ENCODE results near the gene UPK3BL1. TPM values are rescaled to one million over a fixed set of nuclear protein-coding genes. Genes with fewer than 3 reads are reported as not detected.
"Not testable (repeated sequence)": the region's sequence is repeated elsewhere in the genome, so short reads cannot be mapped to it uniquely, and the experiment has no call there.

UPK3BL1 gene
- 1.6 and 2.8 TPM in 2 replicates for total RNA-seq (2012; rRNA removed)
- polyA plus RNA-seq (2012; rRNA removed), result 21.1 and 23.9 TPM in 2 replicates
- polyA plus RNA-seq (2012; cell fraction: cytosol; rRNA removed), result 14.8 and 20.8 TPM in 2 replicates
- polyA plus RNA-seq (2012; cell fraction: nucleus; rRNA removed; ENCODE audit: low replicate concordance), result 117 and 226 TPM in 2 replicates
- percentile 31 among the genes with signal in this experiment for Bru-seq, nascent RNA
- BruChase-seq, experiment 1, labeled RNA remaining after a 6-hour chase, result percentile 68 among the genes with signal in this experiment
- percentile 44 among the genes with signal in this experiment for BruChase-seq, experiment 2, labeled RNA remaining after a 2-hour chase
- long read RNA-seq, result 0 reads

GRCh38 chr7:102642691-102643090 is at the start of gene UPK3BL1:
UPK3BL1 (minus strand) TSS chr7:102642791; CDS start chr7:102642741, 50 bp downstream.
- dilution Hi-C loops (cut with HindIII; ENCODE audit: low sequenced_read_pairs, unreplicated experiment); H2BK15ac ChIP-seq (ENCODE audit: low read depth, low read length); H3K27ac ChIP-seq (ENCODE audit: insufficient read depth, low read length); BruUV-seq (replicated peaks); H3K4ac ChIP-seq (ENCODE audit: low read depth, low read length); H3K9me1 ChIP-seq (ENCODE audit: insufficient read depth, low read length); H3K9ac ChIP-seq (ENCODE audit: low read depth, low read length); H2BK5ac ChIP-seq (ENCODE audit: low read depth, low read length, poor library complexity, severe bottlenecking); H3K4me3 ChIP-seq (ENCODE audit: insufficient read depth, low read depth, low read length); H2AK5ac ChIP-seq (ENCODE audit: low read depth, low read length); H3K9me3 ChIP-seq (ENCODE audit: control insufficient read depth, insufficient read depth, low read length); H4K91ac ChIP-seq (ENCODE audit: insufficient read depth, low read depth, low read length); H2AK9ac ChIP-seq (replicated peaks; ENCODE audit: low read depth, low read length, poor library complexity); in situ Hi-C loops (cut with MboI; ENCODE audit: low sequenced_read_pairs); H3K23ac ChIP-seq (ENCODE audit: low read depth, low read length); H3K4me2 ChIP-seq (ENCODE audit: low read depth, low read length); POLR2A ChIA-PET (ENCODE audit: unreplicated experiment); H3K27me3 ChIP-seq (ENCODE audit: control insufficient read depth, insufficient read depth, low read length); H2BK120ac ChIP-seq (ENCODE audit: low read depth, low read length); H4K20me1 ChIP-seq (ENCODE audit: insufficient read depth, low read length); H2BK20ac ChIP-seq (ENCODE audit: low read depth, low read length); H3K18ac ChIP-seq (ENCODE audit: low read depth, low read length); H3K79me1 ChIP-seq (ENCODE audit: low read depth in 1 of 2, low read length in 2 of 2); CTCF ChIA-PET; H3K4me1 ChIP-seq (ENCODE audit: control insufficient read depth, insufficient read depth, low read length); DNase-seq; intact Hi-C loops (cut with micrococcal nuclease); H3K36me3 ChIP-seq (ENCODE audit: control insufficient read depth, insufficient read depth, low read length); H3K56ac ChIP-seq (ENCODE audit: extremely low read depth, insufficient read depth, low read length); H4K8ac ChIP-seq (ENCODE audit: low read depth in 2 of 2, low read length in 2 of 2); H3K14ac ChIP-seq (replicated peaks; ENCODE audit: low read depth, low read length); H2AFZ ChIP-seq (replicated peaks; ENCODE audit: low read length, poor library complexity); H4K5ac ChIP-seq (ENCODE audit: low read depth, low read length); ATAC-seq (ENCODE audit: low read depth): not testable (repeated sequence)
- WGBS, 2 experiments (ENCODE audit: extremely low coverage in 2 of 2, insufficient read length in 1 of 2), result no CpG with 5 or more reads among the region's 9 CpGs

- WGBS, 2 experiments (ENCODE audit: extremely low coverage in 2 of 2, insufficient read length in 1 of 2), result no CpG with 5 or more reads among the region's 6 CpGs
- H3K79me1 ChIP-seq (ENCODE audit: low read depth in 1 of 2, low read length in 2 of 2); H3K9me1 ChIP-seq (ENCODE audit: insufficient read depth, low read length); H2BK20ac ChIP-seq (ENCODE audit: low read depth, low read length); H3K4ac ChIP-seq (ENCODE audit: low read depth, low read length); H3K27ac ChIP-seq (ENCODE audit: insufficient read depth, low read length); H2BK5ac ChIP-seq (ENCODE audit: low read depth, low read length, poor library complexity, severe bottlenecking); H2AFZ ChIP-seq (replicated peaks; ENCODE audit: low read length, poor library complexity); H3K9ac ChIP-seq (ENCODE audit: low read depth, low read length); H3K27me3 ChIP-seq (ENCODE audit: control insufficient read depth, insufficient read depth, low read length); H3K4me2 ChIP-seq (ENCODE audit: low read depth, low read length); CTCF ChIA-PET; dilution Hi-C loops (cut with HindIII; ENCODE audit: low sequenced_read_pairs, unreplicated experiment); POLR2A ChIA-PET (ENCODE audit: unreplicated experiment); H4K5ac ChIP-seq (ENCODE audit: low read depth, low read length); H3K56ac ChIP-seq (ENCODE audit: extremely low read depth, insufficient read depth, low read length); H2BK15ac ChIP-seq (ENCODE audit: low read depth, low read length); H4K8ac ChIP-seq (ENCODE audit: low read depth in 2 of 2, low read length in 2 of 2); H3K23ac ChIP-seq (ENCODE audit: low read depth, low read length); H2BK120ac ChIP-seq (ENCODE audit: low read depth, low read length); ATAC-seq (ENCODE audit: low read depth); BruUV-seq (replicated peaks); in situ Hi-C loops (cut with MboI; ENCODE audit: low sequenced_read_pairs); H3K18ac ChIP-seq (ENCODE audit: low read depth, low read length); H2AK5ac ChIP-seq (ENCODE audit: low read depth, low read length); H4K20me1 ChIP-seq (ENCODE audit: insufficient read depth, low read length); intact Hi-C loops (cut with micrococcal nuclease); H3K14ac ChIP-seq (replicated peaks; ENCODE audit: low read depth, low read length); H3K4me1 ChIP-seq (ENCODE audit: control insufficient read depth, insufficient read depth, low read length); H2AK9ac ChIP-seq (replicated peaks; ENCODE audit: low read depth, low read length, poor library complexity); H3K36me3 ChIP-seq (ENCODE audit: control insufficient read depth, insufficient read depth, low read length); H4K91ac ChIP-seq (ENCODE audit: insufficient read depth, low read depth, low read length); H3K4me3 ChIP-seq (ENCODE audit: insufficient read depth, low read depth, low read length); DNase-seq; H3K9me3 ChIP-seq (ENCODE audit: control insufficient read depth, insufficient read depth, low read length): not testable (repeated sequence)
Measured at GRCh38 chr7:102690602-102691001, 48.0 kb upstream of the UPK3BL1 start.

Data from IMR-90 (cell line).